ENCODE measurements around the gene KPNA1. TPM values are rescaled to one million over a fixed set of nuclear protein-coding genes. Genes with fewer than 3 reads are reported as not detected.

Gene KPNA1
- total RNA-seq, 1 donor from 2014 or later: 86.1 TPM

DNA sequence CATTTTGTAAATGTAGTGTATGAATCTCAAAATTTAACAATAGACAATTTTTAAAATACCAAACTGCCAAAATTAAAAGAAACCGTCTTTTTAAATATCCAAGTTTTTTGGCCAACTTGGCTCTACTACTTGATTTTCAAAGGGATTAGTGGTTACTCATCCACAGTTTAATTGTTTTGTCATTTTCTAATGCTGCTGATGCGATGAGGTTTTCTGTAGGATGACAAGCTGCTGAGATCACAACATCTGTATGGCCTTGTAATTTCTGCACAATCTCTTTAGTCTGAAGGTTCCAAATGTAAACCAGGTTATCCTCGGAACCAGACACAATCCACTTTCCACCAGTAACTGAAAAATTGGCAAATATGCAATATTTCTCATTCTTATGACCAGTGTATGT is 100.3 kb downstream of the KPNA1 start:
- Mint-ChIP-seq H3K27ac (ENCODE audit: unreplicated experiment) (no peak overlapping the region), H3K36me3 (ENCODE audit: unreplicated experiment) (peaks cover 3% of the 10 kb centered on the region)

DNA sequence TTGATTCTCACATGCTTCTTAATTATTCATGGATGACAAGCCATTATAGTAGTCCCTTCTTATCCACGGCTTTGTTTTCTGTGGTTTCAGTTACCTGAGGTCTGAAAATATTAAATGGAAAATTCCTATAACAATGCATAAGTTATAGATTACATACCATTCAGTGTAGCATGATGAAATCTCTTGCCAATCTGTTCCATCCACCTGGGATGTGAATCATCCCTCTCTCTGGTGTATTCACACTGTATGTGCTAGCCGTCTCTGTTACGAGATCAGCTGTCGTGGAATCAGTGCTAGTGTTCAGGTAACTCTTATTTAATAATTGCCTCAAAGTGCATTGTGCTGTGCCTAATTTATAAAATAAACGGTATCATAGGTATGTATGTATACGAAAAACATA is 104.1 kb downstream of the KPNA1 start:
- Mint-ChIP-seq H3K4me3 (ENCODE audit: unreplicated experiment) (no peak overlapping the region), H3K4me1 (ENCODE audit: low read depth, unreplicated experiment) (peaks cover 6% of the 10 kb centered on the region), H3K9me3 (ENCODE audit: unreplicated experiment) (peaks cover 2% of the 10 kb centered on the region), H3K36me3 (ENCODE audit: unreplicated experiment) (no peaks in the 10 kb centered on the region), H3K27me3 (ENCODE audit: unreplicated experiment) (peaks cover 2% of the 10 kb centered on the region), H3K27ac (ENCODE audit: unreplicated experiment) (no peak overlapping the region)
- no peak for DNase-seq
- TF ChIP-seq, protein P1, sequence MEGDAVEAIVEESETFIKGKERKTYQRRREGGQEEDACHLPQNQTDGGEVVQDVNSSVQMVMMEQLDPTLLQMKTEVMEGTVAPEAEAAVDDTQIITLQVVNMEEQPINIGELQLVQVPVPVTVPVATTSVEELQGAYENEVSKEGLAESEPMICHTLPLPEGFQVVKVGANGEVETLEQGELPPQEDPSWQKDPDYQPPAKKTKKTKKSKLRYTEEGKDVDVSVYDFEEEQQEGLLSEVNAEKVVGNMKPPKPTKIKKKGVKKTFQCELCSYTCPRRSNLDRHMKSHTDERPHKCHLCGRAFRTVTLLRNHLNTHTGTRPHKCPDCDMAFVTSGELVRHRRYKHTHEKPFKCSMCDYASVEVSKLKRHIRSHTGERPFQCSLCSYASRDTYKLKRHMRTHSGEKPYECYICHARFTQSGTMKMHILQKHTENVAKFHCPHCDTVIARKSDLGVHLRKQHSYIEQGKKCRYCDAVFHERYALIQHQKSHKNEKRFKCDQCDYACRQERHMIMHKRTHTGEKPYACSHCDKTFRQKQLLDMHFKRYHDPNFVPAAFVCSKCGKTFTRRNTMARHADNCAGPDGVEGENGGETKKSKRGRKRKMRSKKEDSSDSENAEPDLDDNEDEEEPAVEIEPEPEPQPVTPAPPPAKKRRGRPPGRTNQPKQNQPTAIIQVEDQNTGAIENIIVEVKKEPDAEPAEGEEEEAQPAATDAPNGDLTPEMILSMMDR (IDR thresholded peaks at IDR 0.05; ENCODE audit: partially characterized antibody, unreplicated experiment): no peak

More for the DNA sequence above, 100.3 kb downstream of the KPNA1 start:
- peak overlapping the region; percentile 97 for H3K4me3 Mint-ChIP-seq (ENCODE audit: unreplicated experiment)
- peaks cover 6% of the 10 kb centered on the region for H3K9me3 Mint-ChIP-seq (ENCODE audit: unreplicated experiment)
- TF ChIP-seq, protein P1 (IDR thresholded peaks at IDR 0.05; ENCODE audit: partially characterized antibody, unreplicated experiment): no peak
- peaks cover 7% of the 10 kb centered on the region for H3K4me1 Mint-ChIP-seq (ENCODE audit: low read depth, unreplicated experiment)
- DNase-seq: no peak
- H3K27me3 Mint-ChIP-seq (ENCODE audit: unreplicated experiment): peaks cover 8% of the 10 kb centered on the region

DNA sequence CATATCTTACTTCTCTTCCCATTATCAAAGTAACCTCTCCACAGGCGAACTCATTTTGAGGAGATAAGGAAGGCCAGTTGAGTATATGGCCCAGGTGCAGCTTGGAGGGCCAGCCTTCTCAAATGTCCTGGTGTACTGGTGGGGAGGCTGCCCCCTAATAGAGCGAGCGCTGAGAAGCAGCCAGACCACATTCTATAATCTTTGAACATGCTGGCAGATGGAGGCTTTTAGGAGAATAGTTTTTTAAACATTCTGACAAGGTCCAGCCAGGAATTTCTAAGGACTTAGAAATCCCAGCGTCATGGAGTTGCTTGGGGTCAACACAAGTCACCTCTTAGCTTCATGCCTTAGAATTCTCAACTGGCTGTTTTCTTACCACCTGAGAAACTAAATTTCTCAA is 104.6 kb downstream of the KPNA1 start:
- H3K27me3 Mint-ChIP-seq (ENCODE audit: unreplicated experiment): no peaks in the 10 kb centered on the region
- DNase-seq: no peak
- H3K27ac Mint-ChIP-seq (ENCODE audit: unreplicated experiment): no peak overlapping the region
- H3K4me1 Mint-ChIP-seq (ENCODE audit: low read depth, unreplicated experiment): peaks cover 2% of the 10 kb centered on the region
- peaks cover 2% of the 10 kb centered on the region for H3K9me3 Mint-ChIP-seq (ENCODE audit: unreplicated experiment)
- no peak overlapping the region for H3K4me3 Mint-ChIP-seq (ENCODE audit: unreplicated experiment)
- TF ChIP-seq, protein P1 (IDR thresholded peaks at IDR 0.05; ENCODE audit: partially characterized antibody, unreplicated experiment): no peak
- H3K36me3 Mint-ChIP-seq (ENCODE audit: unreplicated experiment): no peaks in the 10 kb centered on the region

DNA sequence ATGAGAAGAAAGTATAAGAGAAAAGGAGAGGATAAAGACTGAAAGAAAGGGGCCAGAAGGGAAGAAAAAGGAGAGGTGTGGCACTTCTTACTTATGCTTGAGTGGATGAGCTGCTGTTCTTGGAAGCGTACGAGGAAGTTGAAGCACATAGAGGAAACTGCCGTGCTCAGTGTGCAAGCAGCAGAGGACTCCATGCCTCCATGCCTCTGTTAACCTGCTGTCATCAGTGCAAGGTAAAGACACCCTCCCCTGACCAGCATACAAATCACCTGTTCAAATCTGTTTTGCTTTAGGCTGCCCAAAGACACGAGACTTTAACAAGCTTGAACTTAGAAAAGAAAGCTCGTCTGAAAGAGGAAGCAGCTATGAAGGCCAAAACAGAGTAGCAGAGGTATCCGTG is 105.3 kb downstream of the KPNA1 start:
- no peak for DNase-seq
- no peaks in the 10 kb centered on the region for H3K4me1 Mint-ChIP-seq (ENCODE audit: low read depth, unreplicated experiment)
- no peak overlapping the region for H3K4me3 Mint-ChIP-seq (ENCODE audit: unreplicated experiment)
- no peak overlapping the region for H3K27ac Mint-ChIP-seq (ENCODE audit: unreplicated experiment)
- no peaks in the 10 kb centered on the region for H3K9me3 Mint-ChIP-seq (ENCODE audit: unreplicated experiment)
- H3K36me3 Mint-ChIP-seq (ENCODE audit: unreplicated experiment): no peaks in the 10 kb centered on the region
- TF ChIP-seq, protein P1 (IDR thresholded peaks at IDR 0.05; ENCODE audit: partially characterized antibody, unreplicated experiment): no peak
- no peaks in the 10 kb centered on the region for H3K27me3 Mint-ChIP-seq (ENCODE audit: unreplicated experiment)

DNA sequence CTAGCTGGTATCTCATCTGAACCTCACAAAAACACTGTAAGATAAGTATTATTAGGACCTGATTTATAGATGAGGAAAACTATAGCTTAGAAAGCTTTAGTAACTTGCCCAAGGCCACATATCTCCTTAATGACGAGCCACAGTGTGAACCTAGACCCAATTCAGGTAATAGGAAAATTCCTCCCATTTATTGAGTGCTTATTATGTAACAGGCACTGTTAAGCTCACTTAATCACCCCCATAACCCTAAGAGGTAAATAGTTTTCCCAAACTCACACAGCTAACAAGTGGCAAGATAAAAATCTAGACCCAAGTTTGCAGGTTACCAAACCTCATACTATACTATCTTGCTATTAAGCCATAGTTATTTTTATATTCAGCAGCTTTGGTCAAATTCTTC is 106.8 kb downstream of the KPNA1 start:
- Mint-ChIP-seq H3K4me3 (ENCODE audit: unreplicated experiment) (no peak overlapping the region), H3K36me3 (ENCODE audit: unreplicated experiment) (no peaks in the 10 kb centered on the region), H3K9me3 (ENCODE audit: unreplicated experiment) (no peaks in the 10 kb centered on the region), H3K4me1 (ENCODE audit: low read depth, unreplicated experiment) (no peaks in the 10 kb centered on the region), H3K27ac (ENCODE audit: unreplicated experiment) (no peak overlapping the region), H3K27me3 (ENCODE audit: unreplicated experiment) (no peaks in the 10 kb centered on the region)
- no peak for DNase-seq
- TF ChIP-seq, protein P1 (IDR thresholded peaks at IDR 0.05; ENCODE audit: partially characterized antibody, unreplicated experiment): no peak

Data from glutamatergic neuron (in vitro differentiated cells).